HepG2 (cell line): ENCODE measurements around the gene TMEM167A. TPM values are rescaled to one million over a fixed set of nuclear protein-coding genes. Genes with fewer than 3 reads are reported as not detected.

Experiments
- ARHGAP35 ChIP-seq: sonication (generic); formaldehyde crosslinking; IDR thresholded peaks from 2 replicates; pipeline ENCODE4 v1.9.0; 2022; ENCODE audit warnings: mild to moderate bottlenecking, inconsistent platforms, moderate library complexity, missing genetic modification reagents, borderline replicate concordance
- GLI4 ChIP-seq: sonication (generic); formaldehyde crosslinking; IDR thresholded peaks from 2 replicates; pipeline ENCODE4 v1.5.1; 2020; ENCODE audit warnings: missing genetic modification reagents, mild to moderate bottlenecking, moderate library complexity, borderline replicate concordance
- GTF3A ChIP-seq: sonication (generic); formaldehyde crosslinking; conservative IDR thresholded peaks from 2 replicates; pipeline ENCODE4 v1.4.0; 2020; ENCODE audit warnings: mild to moderate bottlenecking, missing genetic modification reagents
- HCFC1 ChIP-seq: fragments of 150-350 bp; IDR thresholded peaks from 2 replicates; pipeline ENCODE4 v1.6.1; 2014; ENCODE audit warnings: low read depth, low read length
- MAFK ChIP-seq, 2 experiments: IDR thresholded peaks in 1 of 2; conservative IDR thresholded peaks in 1 of 2; 2 replicates each; pipeline ENCODE4 v1.6.1; 2011; ENCODE audit warnings: improper control_type of control experiment in 2 of 2, low read length in 2 of 2
- NKX3-1 ChIP-seq: sonication (generic); formaldehyde crosslinking; IDR thresholded peaks from 2 replicates; pipeline ENCODE4 v1.5.0; 2020; ENCODE audit warnings: missing genetic modification reagents
- PAF1 ChIP-seq: IDR thresholded peaks from 2 replicates; pipeline ENCODE4 v1.6.1; 2016; ENCODE audit warnings: missing genetic modification reagents, missing compliant biosample characterization
- ZFAT ChIP-seq: sonication (generic); formaldehyde crosslinking; conservative IDR thresholded peaks from 2 replicates; pipeline ENCODE4 v1.8.1; 2023; ENCODE audit warnings: missing genetic modification reagents, inconsistent platforms
- ZIK1 ChIP-seq: sonication (generic); formaldehyde crosslinking; IDR thresholded peaks from 2 replicates; pipeline ENCODE4 v1.5.0; 2020; ENCODE audit warnings: mild to moderate bottlenecking, low read depth, missing genetic modification reagents, borderline replicate concordance
- ZNF570 ChIP-seq: sonication (generic); formaldehyde crosslinking; IDR thresholded peaks from 2 replicates; pipeline ENCODE4 v1.4.0; 2020; ENCODE audit warnings: mild to moderate bottlenecking, missing genetic modification reagents, borderline replicate concordance
- polyA plus RNA-seq, 8 experiments: library from polyadenylated mRNA; depleted of rRNA in 3 of 8; stranded (reverse) in 7 of 8; unstranded in 1 of 8; fragments of >200 nt; fragmentation: Illumina TruSeq in 4 of 8; extraction: Trizol in 4 of 8; gene quantifications; 2 replicates each; pipeline versions ENCODE4 v1.2.1 to v1.2.3, GENCODE V29; 2011 to 2016; ENCODE audit warnings: low read depth in 4 of 8, missing spikeins in 1 of 8, mixed read lengths in 1 of 8; ENCODE audit not compliant: insufficient read depth in 1 of 8
- total RNA-seq, 5 experiments: library from RNA; depleted of rRNA; stranded (reverse); fragments of >200 nt; fragmentation: Illumina TruSeq; extraction: Trizol; gene quantifications; 2 replicates each; pipeline ENCODE4 v1.2.3, GENCODE V29; 2016; ENCODE audit warnings: low read depth in 1 of 5
- TF ChIP-seq, protein P1 (sequence below): sonication (generic); formaldehyde crosslinking; conservative IDR thresholded peaks from 2 replicates; pipeline ENCODE4 v1.4.0; 2020; ENCODE audit warnings: missing genetic modification reagents
- TF ChIP-seq, protein P2 (sequence below): IDR thresholded peaks from 2 replicates; pipeline ENCODE4 v1.6.1; 2016; ENCODE audit warnings: missing genetic modification reagents, missing compliant biosample characterization
- TF ChIP-seq, protein P3 (sequence below): sonication (generic); formaldehyde crosslinking; IDR thresholded peaks from 2 replicates; pipeline ENCODE4 v1.5.0; 2020; ENCODE audit warnings: mild to moderate bottlenecking, missing genetic modification reagents
- TF ChIP-seq, protein P4 (sequence below): sonication (generic); formaldehyde crosslinking; IDR thresholded peaks from 2 replicates; pipeline ENCODE4 v1.8.1; 2023; ENCODE audit warnings: mild to moderate bottlenecking, missing genetic modification reagents
- TF ChIP-seq, protein P5 (sequence below): sonication (generic); formaldehyde crosslinking; IDR thresholded peaks from 2 replicates; pipeline ENCODE4 v1.4.0; 2020; ENCODE audit warnings: missing genetic modification reagents, borderline replicate concordance

TMEM167A gene
- total and polyA plus RNA-seq, 2 of the 13 experiments (the other 11 are each of a cell fraction or from before 2014, with no cell fraction given), result 47.0 to 78.7 TPM

DNA sequence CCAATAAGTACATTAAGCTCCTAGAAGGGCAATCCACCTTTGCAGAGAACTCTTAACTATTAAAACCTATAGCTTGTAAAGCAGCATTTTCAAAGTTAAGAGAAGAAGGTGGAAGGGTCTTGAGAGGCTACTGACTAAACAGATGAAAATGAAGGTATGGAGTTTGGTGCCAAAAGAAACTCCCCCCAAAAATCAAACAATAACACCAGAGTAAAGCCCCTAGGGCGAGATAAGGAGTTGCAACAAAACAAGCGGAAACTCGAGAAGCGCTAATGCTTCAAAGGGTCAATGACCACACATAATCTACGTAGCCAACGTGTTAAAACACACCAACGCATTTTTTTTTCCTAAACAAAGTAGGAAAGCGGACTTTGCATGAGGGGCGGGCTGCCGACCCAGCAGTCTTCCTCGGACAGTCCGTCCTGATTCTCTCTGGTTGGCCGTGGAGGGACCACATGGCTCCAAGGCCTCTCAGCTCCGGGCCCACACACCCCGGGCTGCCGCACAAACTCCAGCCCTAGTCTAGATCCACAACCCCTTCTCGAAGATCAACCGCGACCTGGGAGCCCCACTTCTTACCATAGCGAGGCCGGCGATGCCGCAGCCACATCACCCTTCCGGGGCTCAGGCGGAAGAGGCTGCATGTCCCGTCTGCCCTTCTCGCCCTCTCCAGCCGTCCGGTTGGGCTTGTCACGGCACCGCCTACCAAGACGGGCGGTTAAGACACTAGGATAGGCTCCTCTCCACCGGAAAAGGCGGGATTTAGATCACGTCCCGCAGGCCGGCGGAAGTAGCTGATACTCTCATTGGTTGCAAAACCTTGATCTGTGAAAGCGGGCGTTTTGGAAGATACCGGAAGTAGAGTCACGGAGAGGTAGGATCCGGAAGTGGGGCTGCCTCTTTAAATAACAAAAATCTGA lies at the start of gene TMEM167A, which contains the start of gene XRCC4 (continued):
- TF ChIP-seq HCFC1, result no peak
- TF ChIP-seq NKX3-1 (CRISPR knock-in tag), result no peak
- TF ChIP-seq ZFAT (CRISPR knock-in tag), result no peak
- TF ChIP-seq ARHGAP35 (CRISPR knock-in tag), result no peak
- TF ChIP-seq, protein P1, sequence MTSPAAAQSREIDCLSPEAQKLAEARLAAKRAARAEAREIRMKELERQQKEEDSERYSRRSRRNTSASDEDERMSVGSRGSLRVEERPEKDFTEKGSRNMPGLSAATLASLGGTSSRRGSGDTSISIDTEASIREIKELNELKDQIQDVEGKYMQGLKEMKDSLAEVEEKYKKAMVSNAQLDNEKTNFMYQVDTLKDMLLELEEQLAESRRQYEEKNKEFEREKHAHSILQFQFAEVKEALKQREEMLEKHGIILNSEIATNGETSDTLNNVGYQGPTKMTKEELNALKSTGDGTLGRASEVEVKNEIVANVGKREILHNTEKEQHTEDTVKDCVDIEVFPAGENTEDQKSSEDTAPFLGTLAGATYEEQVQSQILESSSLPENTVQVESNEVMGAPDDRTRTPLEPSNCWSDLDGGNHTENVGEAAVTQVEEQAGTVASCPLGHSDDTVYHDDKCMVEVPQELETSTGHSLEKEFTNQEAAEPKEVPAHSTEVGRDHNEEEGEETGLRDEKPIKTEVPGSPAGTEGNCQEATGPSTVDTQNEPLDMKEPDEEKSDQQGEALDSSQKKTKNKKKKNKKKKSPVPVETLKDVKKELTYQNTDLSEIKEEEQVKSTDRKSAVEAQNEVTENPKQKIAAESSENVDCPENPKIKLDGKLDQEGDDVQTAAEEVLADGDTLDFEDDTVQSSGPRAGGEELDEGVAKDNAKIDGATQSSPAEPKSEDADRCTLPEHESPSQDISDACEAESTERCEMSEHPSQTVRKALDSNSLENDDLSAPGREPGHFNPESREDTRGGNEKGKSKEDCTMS, result no peak
- TF ChIP-seq ZIK1 (CRISPR knock-in tag), result no peak
- TF ChIP-seq, protein P2, sequence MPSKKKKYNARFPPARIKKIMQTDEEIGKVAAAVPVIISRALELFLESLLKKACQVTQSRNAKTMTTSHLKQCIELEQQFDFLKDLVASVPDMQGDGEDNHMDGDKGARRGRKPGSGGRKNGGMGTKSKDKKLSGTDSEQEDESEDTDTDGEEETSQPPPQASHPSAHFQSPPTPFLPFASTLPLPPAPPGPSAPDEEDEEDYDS, result peak; percentile 69
- TF ChIP-seq, protein P3, sequence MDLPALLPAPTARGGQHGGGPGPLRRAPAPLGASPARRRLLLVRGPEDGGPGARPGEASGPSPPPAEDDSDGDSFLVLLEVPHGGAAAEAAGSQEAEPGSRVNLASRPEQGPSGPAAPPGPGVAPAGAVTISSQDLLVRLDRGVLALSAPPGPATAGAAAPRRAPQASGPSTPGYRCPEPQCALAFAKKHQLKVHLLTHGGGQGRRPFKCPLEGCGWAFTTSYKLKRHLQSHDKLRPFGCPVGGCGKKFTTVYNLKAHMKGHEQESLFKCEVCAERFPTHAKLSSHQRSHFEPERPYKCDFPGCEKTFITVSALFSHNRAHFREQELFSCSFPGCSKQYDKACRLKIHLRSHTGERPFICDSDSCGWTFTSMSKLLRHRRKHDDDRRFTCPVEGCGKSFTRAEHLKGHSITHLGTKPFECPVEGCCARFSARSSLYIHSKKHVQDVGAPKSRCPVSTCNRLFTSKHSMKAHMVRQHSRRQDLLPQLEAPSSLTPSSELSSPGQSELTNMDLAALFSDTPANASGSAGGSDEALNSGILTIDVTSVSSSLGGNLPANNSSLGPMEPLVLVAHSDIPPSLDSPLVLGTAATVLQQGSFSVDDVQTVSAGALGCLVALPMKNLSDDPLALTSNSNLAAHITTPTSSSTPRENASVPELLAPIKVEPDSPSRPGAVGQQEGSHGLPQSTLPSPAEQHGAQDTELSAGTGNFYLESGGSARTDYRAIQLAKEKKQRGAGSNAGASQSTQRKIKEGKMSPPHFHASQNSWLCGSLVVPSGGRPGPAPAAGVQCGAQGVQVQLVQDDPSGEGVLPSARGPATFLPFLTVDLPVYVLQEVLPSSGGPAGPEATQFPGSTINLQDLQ (CRISPR knock-in tag), result no peak
- TF ChIP-seq PAF1, result no peak
- TF ChIP-seq GLI4 (CRISPR knock-in tag), result no peak
- TF ChIP-seq, protein P4, sequence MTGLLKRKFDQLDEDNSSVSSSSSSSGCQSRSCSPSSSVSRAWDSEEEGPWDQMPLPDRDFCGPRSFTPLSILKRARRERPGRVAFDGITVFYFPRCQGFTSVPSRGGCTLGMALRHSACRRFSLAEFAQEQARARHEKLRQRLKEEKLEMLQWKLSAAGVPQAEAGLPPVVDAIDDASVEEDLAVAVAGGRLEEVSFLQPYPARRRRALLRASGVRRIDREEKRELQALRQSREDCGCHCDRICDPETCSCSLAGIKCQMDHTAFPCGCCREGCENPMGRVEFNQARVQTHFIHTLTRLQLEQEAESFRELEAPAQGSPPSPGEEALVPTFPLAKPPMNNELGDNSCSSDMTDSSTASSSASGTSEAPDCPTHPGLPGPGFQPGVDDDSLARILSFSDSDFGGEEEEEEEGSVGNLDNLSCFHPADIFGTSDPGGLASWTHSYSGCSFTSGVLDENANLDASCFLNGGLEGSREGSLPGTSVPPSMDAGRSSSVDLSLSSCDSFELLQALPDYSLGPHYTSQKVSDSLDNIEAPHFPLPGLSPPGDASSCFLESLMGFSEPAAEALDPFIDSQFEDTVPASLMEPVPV (CRISPR knock-in tag), result peak; percentile 69; the same call in 1 of the 2 replicates
- no peak for TF ChIP-seq ZNF570 (CRISPR knock-in tag)
- TF ChIP-seq GTF3A, result no peak
- TF ChIP-seq MAFK (conservative IDR thresholded peaks at IDR 0.05 in 1 of 2, IDR thresholded peaks at IDR 0.05 in 1 of 2; ENCODE audit: low read length in 2 of 2), result no peak
- TF ChIP-seq, protein P5, sequence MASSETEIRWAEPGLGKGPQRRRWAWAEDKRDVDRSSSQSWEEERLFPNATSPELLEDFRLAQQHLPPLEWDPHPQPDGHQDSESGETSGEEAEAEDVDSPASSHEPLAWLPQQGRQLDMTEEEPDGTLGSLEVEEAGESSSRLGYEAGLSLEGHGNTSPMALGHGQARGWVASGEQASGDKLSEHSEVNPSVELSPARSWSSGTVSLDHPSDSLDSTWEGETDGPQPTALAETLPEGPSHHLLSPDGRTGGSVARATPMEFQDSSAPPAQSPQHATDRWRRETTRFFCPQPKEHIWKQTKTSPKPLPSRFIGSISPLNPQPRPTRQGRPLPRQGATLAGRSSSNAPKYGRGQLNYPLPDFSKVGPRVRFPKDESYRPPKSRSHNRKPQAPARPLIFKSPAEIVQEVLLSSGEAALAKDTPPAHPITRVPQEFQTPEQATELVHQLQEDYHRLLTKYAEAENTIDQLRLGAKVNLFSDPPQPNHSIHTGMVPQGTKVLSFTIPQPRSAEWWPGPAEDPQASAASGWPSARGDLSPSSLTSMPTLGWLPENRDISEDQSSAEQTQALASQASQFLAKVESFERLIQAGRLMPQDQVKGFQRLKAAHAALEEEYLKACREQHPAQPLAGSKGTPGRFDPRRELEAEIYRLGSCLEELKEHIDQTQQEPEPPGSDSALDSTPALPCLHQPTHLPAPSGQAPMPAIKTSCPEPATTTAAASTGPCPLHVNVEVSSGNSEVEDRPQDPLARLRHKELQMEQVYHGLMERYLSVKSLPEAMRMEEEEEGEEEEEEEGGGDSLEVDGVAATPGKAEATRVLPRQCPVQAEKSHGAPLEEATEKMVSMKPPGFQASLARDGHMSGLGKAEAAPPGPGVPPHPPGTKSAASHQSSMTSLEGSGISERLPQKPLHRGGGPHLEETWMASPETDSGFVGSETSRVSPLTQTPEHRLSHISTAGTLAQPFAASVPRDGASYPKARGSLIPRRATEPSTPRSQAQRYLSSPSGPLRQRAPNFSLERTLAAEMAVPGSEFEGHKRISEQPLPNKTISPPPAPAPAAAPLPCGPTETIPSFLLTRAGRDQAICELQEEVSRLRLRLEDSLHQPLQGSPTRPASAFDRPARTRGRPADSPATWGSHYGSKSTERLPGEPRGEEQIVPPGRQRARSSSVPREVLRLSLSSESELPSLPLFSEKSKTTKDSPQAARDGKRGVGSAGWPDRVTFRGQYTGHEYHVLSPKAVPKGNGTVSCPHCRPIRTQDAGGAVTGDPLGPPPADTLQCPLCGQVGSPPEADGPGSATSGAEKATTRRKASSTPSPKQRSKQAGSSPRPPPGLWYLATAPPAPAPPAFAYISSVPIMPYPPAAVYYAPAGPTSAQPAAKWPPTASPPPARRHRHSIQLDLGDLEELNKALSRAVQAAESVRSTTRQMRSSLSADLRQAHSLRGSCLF (CRISPR knock-in tag), result 0 out of 2 replicates have a peak, but pooled peaks have one; percentile 24
